ENCODE measurements around the gene CC2D1B.

Gene CC2D1B

GRCh38 chr1:52403566-52404115 is 37.6 kb upstream of the CC2D1B start:
- peak overlapping the region; percentile 99 for H3K4me3 ChIP-seq (ENCODE audit: low read depth, low read length)
- no peak for DNase-seq (ENCODE audit: low read depth, low spot score)
- CTCF ChIA-PET: interaction anchor here (1.3 to 1.4 kb wide), 2 partner anchors 33 to 284 kb away, joined by 3 to 4 read pairs; no protein-coding TSS in a partner anchor
- TF ChIP-seq CTCF (IDR thresholded peaks at IDR 0.05; ENCODE audit: insufficient read depth, low read length, missing control alignments): no peak
- POLR2A ChIA-PET: interaction anchor here (1.0 to 1.5 kb wide), 3 partner anchors 10 to 149 kb away, joined by 3 to 4 read pairs (median 3); partner anchors contain the start of gene TUT4

GRCh38 chr1:52402860-52403240 is 36.8 kb upstream of the CC2D1B start:
- CTCF ChIA-PET: no interaction called here
- TF ChIP-seq CTCF (IDR thresholded peaks at IDR 0.05; ENCODE audit: insufficient read depth, low read length, missing control alignments): no peak
- POLR2A ChIA-PET: no interaction called here
- no peak overlapping the region for H3K4me3 ChIP-seq (ENCODE audit: low read depth, low read length)
- DNase-seq (ENCODE audit: low read depth, low spot score): no peak

GRCh38 chr1:52400131-52400530 is 34.1 kb upstream of the CC2D1B start:
- no peak for DNase-seq (ENCODE audit: low read depth, low spot score)
- POLR2A ChIA-PET: no interaction called here
- H3K4me3 ChIP-seq (ENCODE audit: low read depth, low read length): no peak overlapping the region
- TF ChIP-seq CTCF (IDR thresholded peaks at IDR 0.05; ENCODE audit: insufficient read depth, low read length, missing control alignments): no peak
- CTCF ChIA-PET: interaction anchor here (0.7 to 1.0 kb wide), 2 partner anchors 273 to 344 kb away, joined by 3 to 4 read pairs; partner anchors contain the start of gene BTF3L4

DNA sequence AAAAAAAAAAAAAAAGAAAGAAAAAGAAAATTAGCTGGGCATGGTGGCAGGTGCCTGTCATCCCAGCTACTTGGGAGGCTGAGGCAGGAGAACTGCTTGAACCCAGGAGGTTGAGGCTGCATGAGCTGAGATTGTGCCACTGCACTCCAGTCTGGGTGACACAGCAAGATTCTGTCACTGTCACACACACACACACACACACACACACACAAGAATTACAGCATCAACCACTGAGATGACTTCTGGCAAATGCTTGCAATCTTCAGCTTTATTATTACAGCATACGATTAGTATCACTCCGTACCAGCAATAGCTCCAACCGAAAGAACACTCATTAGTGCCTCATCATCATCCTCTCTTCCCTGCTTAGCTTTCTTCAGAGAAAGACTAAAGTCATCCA is 33.6 kb upstream of the CC2D1B start:
- ChIA-PET POLR2A (interaction anchor here (0.6 kb wide), 1 partner anchor 34 kb away, joined by 3 read pairs; the partner anchor contains the start of gene CC2D1B), CTCF (interaction anchor here (0.7 to 1.0 kb wide), 3 partner anchors 273 to 348 kb away, joined by 3 to 4 read pairs (median 3); partner anchors contain the start of gene BTF3L4)
- H3K4me3 ChIP-seq (ENCODE audit: low read depth, low read length): no peak overlapping the region
- TF ChIP-seq CTCF (IDR thresholded peaks at IDR 0.05; ENCODE audit: insufficient read depth, low read length, missing control alignments): no peak
- DNase-seq (ENCODE audit: low read depth, low spot score): no peak

GRCh38 chr1:52393174-52393573 is 27.2 kb upstream of the CC2D1B start:
- ChIA-PET CTCF (interaction anchor here (1.4 kb wide), 1 partner anchor 96 kb away, joined by 5 read pairs; no protein-coding TSS in a partner anchor), POLR2A (no interaction called here)
- DNase-seq (ENCODE audit: low read depth, low spot score): no peak
- TF ChIP-seq CTCF (IDR thresholded peaks at IDR 0.05; ENCODE audit: insufficient read depth, low read length, missing control alignments): no peak
- no peak overlapping the region for H3K4me3 ChIP-seq (ENCODE audit: low read depth, low read length)

GRCh38 chr1:52386458-52386857 is 20.5 kb upstream of the CC2D1B start:
- no peak for DNase-seq (ENCODE audit: low read depth, low spot score)
- TF ChIP-seq CTCF (IDR thresholded peaks at IDR 0.05; ENCODE audit: insufficient read depth, low read length, missing control alignments): no peak
- POLR2A ChIA-PET: no interaction called here
- CTCF ChIA-PET: no interaction called here
- no peak overlapping the region for H3K4me3 ChIP-seq (ENCODE audit: low read depth, low read length)
